Duodenal mucosa (tissue), 2 donors: ENCODE results near the gene RABGAP1L.
"Not testable (repeated sequence)": the region's sequence is repeated elsewhere in the genome, so short reads cannot be mapped to it uniquely, and the experiment has no call there.

Source experiments
- H3K27ac ChIP-seq: one replicate; pipeline ENCODE4 v1.7.0; 2013; ENCODE audit warnings: low read depth, low read length
- H3K27me3 ChIP-seq, 2 donors: one replicate each; pipeline ENCODE4 v1.7.0; 2013; ENCODE audit warnings: low read length in 2 of 2, control low read depth in 1 of 2; ENCODE audit not compliant: insufficient read depth in 2 of 2, control insufficient read depth in 1 of 2
- H3K36me3 ChIP-seq, 2 donors: one replicate each; pipeline ENCODE4 v1.7.0; 2013; ENCODE audit warnings: low read length in 2 of 2, control low read depth in 1 of 2; ENCODE audit not compliant: insufficient read depth in 2 of 2, control insufficient read depth in 1 of 2
- H3K4me1 ChIP-seq, 2 donors: one replicate each; pipeline ENCODE4 v1.7.0; 2013; ENCODE audit warnings: low read length in 2 of 2, control low read depth in 1 of 2; ENCODE audit not compliant: insufficient read depth in 2 of 2, control insufficient read depth in 1 of 2
- H3K4me3 ChIP-seq, 2 donors: one replicate each; pipeline ENCODE4 v1.7.0; 2013; ENCODE audit warnings: low read length in 2 of 2, low read depth in 1 of 2
- H3K9ac ChIP-seq, 2 donors: one replicate each; pipeline ENCODE4 v1.7.0; 2013; ENCODE audit warnings: low read length in 2 of 2, low read depth in 1 of 2
- H3K9me3 ChIP-seq, 2 donors: one replicate each; pipeline ENCODE4 v1.7.0; 2013; ENCODE audit warnings: low read length in 2 of 2, control low read depth in 1 of 2; ENCODE audit not compliant: control insufficient read depth in 1 of 2

RABGAP1L gene

DNA sequence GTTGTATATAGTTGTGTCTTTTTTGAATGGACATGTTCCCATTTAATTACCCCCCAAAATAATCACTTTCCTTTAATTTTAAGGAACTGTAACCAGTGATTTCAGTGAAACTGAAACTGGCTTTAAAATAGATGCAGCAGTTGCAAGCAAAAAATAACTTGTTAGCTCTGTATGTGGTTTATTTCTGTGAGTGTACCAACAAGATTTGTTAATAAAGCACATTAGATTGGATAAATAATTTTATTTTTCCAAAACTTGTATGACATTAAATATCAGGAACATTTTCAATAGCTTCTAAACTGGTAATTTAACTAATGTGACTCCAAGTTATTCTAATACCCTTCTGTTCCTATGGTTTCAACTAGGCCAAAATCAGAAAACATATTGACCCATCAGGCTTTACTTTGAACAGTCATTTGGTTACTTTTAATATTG lies 656.2 kb downstream of the RABGAP1L start:
- Histone ChIP-seq H3K27me3 (no peaks in the 10 kb centered on the region), H3K4me1 (peaks cover 4 to 5% of the 10 kb centered on the region in 2 donors), H3K27ac (no peak overlapping the region), H3K9me3 (no peaks in the 10 kb centered on the region), H3K36me3 (no peaks in the 10 kb centered on the region), H3K9ac (no peak overlapping the region), H3K4me3 (no peak overlapping the region)

DNA sequence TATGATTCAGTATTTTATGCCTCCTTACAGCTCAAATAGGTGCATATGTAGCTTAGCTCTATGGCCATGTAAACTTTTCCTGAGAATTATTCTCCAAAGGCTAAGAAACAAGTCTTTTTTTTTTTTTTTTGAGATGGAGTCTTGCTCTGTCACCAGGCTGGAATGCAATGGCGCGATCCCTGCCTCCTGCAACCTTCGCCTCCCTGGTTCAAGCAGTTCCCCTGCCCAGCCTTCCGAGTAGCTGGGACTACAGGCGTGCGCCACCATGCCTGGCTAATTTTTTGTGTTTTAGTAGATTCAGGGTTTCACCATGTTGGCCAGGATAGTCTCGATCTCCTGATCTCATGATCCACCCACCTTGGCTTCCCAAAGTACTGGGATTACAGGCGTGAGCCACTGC lies 657.3 kb downstream of the RABGAP1L start:
- H3K9ac ChIP-seq, H3K27ac ChIP-seq, H3K4me3 ChIP-seq, H3K4me1 ChIP-seq, H3K36me3 ChIP-seq, H3K27me3 ChIP-seq, H3K9me3 ChIP-seq: not testable (repeated sequence)

DNA sequence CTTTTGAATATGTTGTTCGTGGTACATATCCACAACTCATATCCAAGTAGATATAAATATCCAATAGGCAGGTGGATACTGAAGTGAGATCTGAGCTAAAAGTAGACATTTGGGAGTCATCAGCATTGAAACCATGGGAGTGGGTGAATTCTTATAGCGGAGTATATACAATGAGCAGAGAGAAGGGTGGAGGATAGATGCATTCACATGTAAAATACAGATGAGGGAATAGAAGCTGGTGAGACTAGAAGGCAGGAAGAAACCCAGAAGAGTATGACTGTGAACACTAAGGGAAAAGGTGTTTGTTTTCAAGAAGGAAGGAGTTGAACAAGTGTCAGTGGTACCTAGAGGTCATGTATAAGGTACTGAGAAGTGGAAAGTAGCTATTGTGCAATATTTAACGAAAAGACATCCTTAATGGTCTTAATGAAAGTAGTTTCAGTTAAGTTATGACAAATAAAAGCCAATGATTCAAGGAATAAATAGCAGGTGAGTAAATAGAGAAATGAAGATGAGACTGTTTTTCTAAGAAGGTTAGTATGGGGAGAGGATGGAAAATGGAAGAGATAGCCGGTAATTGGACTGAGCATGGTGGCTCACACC lies 658.8 kb downstream of the RABGAP1L start:
- Histone ChIP-seq H3K36me3 (no peaks in the 10 kb centered on the region), H3K4me3 (no peak overlapping the region), H3K9ac (no peak overlapping the region), H3K27ac (no peak overlapping the region), H3K9me3 (no peaks in the 10 kb centered on the region), H3K27me3 (no peaks in the 10 kb centered on the region), H3K4me1 (no peaks in the 10 kb centered on the region)

DNA sequence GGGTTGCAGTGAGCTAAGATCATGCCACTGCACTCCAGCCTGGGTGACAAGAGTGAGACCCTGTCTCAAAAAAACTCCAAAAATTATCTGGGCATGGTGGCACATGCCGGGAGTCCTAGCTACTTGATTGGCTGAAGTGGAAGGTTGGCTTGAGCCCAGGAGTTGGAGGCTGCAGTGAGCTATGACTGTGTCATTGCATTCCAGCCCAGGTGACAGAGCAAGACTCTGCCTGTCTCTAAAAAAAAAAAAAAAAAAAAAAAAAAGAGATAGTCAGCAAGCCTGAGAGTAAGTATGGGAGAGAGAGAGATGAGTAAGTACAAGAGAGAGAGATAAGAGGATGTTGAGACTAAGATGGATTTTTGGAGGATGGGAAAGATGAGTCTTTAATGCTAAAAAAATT lies 659.6 kb downstream of the RABGAP1L start:
- Histone ChIP-seq H3K9ac (no peak overlapping the region), H3K27me3 (no peaks in the 10 kb centered on the region), H3K4me3 (no peak overlapping the region), H3K27ac (no peak overlapping the region), H3K9me3 (no peaks in the 10 kb centered on the region), H3K4me1 (no peaks in the 10 kb centered on the region), H3K36me3 (no peaks in the 10 kb centered on the region)

DNA sequence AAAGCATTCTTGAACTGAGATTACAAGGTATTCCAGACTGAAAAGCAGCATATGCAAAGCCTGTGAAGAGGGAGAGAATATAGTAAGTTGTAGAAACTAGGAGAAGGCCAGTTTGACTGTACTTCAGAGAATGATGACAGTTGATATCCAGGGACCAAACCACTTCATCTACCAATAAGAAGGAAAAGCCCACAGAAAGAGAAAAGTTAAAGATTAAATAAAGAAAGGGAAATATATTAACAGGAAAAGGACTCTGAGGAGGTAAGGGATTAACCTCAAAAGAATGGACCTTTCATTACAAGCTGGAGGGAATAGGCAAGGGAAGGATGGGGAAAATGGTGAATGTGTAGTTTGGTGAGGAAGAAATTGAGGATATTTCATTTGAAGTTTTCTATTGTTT lies 660.3 kb downstream of the RABGAP1L start:
- no peak overlapping the region for H3K9ac ChIP-seq
- no peaks in the 10 kb centered on the region for H3K4me1 ChIP-seq
- no peak overlapping the region for H3K4me3 ChIP-seq
- no peak overlapping the region for H3K27ac ChIP-seq
- no peaks in the 10 kb centered on the region for H3K9me3 ChIP-seq
- no peaks in the 10 kb centered on the region for H3K27me3 ChIP-seq
- H3K36me3 ChIP-seq, result no peaks in the 10 kb centered on the region

DNA sequence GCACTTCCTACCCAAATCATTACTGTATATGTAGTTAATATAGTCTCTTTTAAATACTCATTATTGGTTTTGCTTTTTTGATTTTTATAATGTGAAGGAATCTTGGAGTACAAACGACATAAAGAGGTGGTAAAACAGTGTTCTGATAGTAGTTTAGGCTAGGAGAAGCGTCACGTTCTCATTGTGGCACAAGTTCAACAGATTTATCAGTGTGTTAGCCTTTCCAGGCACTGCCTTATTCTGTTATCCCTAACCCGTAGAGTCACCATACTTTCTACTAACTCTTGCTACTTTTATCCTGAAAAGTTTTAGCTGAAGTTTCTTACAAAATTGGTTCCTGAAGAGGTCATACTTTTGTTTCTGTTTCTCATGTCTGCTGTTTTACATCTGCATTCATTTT lies 665.8 kb downstream of the RABGAP1L start:
- Histone ChIP-seq H3K4me3 (no peak overlapping the region), H3K9ac (no peak overlapping the region), H3K27me3 (no peaks in the 10 kb centered on the region), H3K4me1 (no peaks in the 10 kb centered on the region), H3K9me3 (no peaks in the 10 kb centered on the region), H3K36me3 (no peaks in the 10 kb centered on the region), H3K27ac (no peak overlapping the region)

DNA sequence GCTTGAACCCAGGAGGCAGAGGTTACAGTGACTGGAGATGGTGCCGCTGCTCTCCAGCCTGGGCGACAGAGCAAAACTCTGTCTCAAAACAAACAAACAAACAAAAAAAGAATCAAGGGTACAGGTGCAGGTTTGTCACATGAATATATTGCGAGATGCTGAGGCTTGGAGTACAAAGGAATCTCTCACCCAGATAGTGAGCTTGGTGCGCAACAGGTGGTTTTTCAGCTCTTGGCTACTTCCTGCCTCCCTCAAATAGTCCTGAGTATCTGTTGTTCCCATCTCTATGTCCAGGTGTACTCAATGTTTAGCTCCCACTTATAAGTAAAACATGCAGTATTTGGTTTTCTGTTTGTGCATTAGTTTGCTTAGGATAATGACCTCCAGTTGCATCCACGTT lies 666.5 kb downstream of the RABGAP1L start:
- no peak overlapping the region for H3K27ac ChIP-seq
- H3K4me3 ChIP-seq, result no peak overlapping the region
- no peaks in the 10 kb centered on the region for H3K9me3 ChIP-seq
- no peaks in the 10 kb centered on the region for H3K27me3 ChIP-seq
- no peak overlapping the region for H3K9ac ChIP-seq
- no peaks in the 10 kb centered on the region for H3K36me3 ChIP-seq
- no peaks in the 10 kb centered on the region for H3K4me1 ChIP-seq

DNA sequence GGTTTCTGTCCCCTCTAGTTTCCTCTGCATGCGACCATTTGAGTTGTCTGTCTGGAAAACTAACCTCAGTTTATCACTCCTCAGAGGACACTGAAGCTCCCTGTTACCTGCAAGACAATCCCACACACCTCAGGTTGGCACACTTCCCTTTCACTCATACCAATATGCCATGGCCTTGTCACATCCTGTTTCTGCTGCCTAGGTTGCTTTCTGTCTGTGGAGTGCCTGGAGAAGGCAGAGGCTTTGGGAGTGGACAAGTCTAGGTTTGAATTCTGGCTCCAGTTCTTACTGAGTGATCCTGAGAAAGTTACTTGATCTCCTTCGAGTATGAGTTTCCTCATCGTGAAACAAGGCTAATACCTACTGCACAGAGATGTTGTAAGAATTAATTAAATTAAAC lies 668.9 kb downstream of the RABGAP1L start:
- Histone ChIP-seq H3K9me3 (no peaks in the 10 kb centered on the region), H3K27me3 (no peaks in the 10 kb centered on the region), H3K4me3 (no peak overlapping the region), H3K27ac (no peak overlapping the region), H3K36me3 (no peaks in the 10 kb centered on the region), H3K9ac (no peak overlapping the region), H3K4me1 (no peaks in the 10 kb centered on the region)

DNA sequence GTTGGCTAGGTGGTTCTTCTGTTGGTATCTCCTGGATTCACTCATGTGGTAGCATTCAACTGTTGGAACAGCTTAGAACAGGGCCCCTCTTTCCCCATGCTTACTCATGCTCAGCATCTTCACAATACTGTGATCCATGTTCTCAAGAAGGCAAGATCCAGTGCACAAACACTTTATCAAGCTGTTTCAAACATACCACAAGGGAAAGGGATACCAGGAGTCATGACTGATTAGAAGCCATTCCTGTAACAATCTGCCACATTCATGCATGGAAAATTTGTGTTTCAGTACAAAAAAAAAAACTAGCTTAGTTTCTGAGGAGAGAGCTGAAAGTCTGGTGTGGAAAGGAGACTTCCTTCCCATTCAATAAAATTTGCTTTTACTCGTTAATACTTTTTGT lies 670.7 kb downstream of the RABGAP1L start:
- H3K9me3 ChIP-seq, result no peaks in the 10 kb centered on the region
- H3K4me3 ChIP-seq, result no peak overlapping the region
- H3K36me3 ChIP-seq, result no peaks in the 10 kb centered on the region
- no peaks in the 10 kb centered on the region for H3K4me1 ChIP-seq
- no peak overlapping the region for H3K9ac ChIP-seq
- no peak overlapping the region for H3K27ac ChIP-seq
- no peaks in the 10 kb centered on the region for H3K27me3 ChIP-seq

DNA sequence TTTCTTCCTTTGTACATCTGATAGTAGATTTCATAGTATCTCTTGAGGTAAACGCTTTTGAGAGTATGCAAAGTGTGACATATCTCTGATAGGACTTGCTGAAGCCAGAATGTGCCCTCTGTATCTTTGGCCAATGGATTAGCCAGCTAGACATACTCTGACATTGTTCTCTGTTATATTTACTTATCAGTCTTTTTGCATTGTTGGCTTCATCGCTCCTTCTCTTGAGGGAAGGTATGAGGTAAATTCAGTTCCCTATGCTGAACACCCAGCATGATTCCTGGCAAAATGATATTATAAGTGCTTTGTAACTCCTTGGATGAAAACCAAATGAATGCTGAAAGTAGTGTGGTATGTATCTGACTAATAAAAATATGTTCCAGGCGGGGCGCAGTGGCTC lies 677.2 kb downstream of the RABGAP1L start:
- no peak overlapping the region for H3K27ac ChIP-seq
- no peaks in the 10 kb centered on the region for H3K4me1 ChIP-seq
- H3K9ac ChIP-seq, result no peak overlapping the region
- H3K4me3 ChIP-seq, result no peak overlapping the region
- H3K27me3 ChIP-seq, result no peaks in the 10 kb centered on the region
- H3K36me3 ChIP-seq, result no peaks in the 10 kb centered on the region
- H3K9me3 ChIP-seq, result no peaks in the 10 kb centered on the region

DNA sequence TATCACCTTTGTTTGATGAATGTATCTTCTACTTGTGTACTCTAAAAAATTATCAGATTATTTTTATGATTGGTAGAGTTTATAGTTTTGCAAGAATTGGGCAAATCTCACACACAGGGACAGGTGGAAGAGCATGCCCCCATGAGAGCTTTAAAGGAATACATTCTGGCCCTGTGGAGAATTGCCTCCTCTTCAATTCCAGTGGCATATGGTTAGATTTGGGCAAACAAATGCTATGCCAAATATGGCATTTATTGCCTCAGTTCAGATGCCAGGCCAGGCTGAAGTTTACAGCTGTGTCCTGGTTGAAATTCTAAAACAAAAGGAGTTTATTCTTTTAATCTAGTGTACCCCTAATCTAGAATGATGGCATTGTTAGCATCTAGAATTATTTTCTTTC lies 678.1 kb downstream of the RABGAP1L start:
- H3K9me3 ChIP-seq, result no peaks in the 10 kb centered on the region
- H3K4me3 ChIP-seq, result no peak overlapping the region
- H3K36me3 ChIP-seq, result no peaks in the 10 kb centered on the region
- no peak overlapping the region for H3K27ac ChIP-seq
- no peak overlapping the region for H3K9ac ChIP-seq
- H3K4me1 ChIP-seq, result no peaks in the 10 kb centered on the region
- H3K27me3 ChIP-seq, result no peaks in the 10 kb centered on the region
